Lung (tissue), 12 donors: ENCODE measurements around the gene CNTNAP2. TPM values are rescaled to one million over a fixed set of nuclear protein-coding genes. Genes with fewer than 3 reads are reported as not detected.
A peak's percentile ranks its signal among the peaks of the same experiment; 100 is the strongest.

Experiments
- ATAC-seq: fragments of 200-7000 bp; cut with Tn5 transposase; one replicate; pipeline ENCODE4 v1.9.1; 2020; ENCODE audit warnings: moderate number of reproducible peaks; ENCODE audit not compliant: insufficient read depth, low FRiP score
- DNase-seq, 3 donors: peaks; one replicate each; pipeline ENCODE4 v3.0.0-alpha.2; 2013 to 2017
- H3K27ac ChIP-seq, 2 donors: one replicate each; pipeline ENCODE4 v1.5.1; 2013; ENCODE audit warnings: mild to moderate bottlenecking in 2 of 2, moderate library complexity in 2 of 2, control low read depth in 1 of 2, inconsistent platforms in 1 of 2, low read depth in 1 of 2, low read length in 1 of 2
- H3K27me3 ChIP-seq, 3 donors: one replicate each; pipeline ENCODE4 v1.5.1; 2013; ENCODE audit warnings: low read length in 2 of 3; ENCODE audit not compliant: control insufficient read depth in 3 of 3, insufficient read depth in 3 of 3
- H3K36me3 ChIP-seq, 4 donors: one replicate each; pipeline ENCODE4 v1.5.1; 2013; ENCODE audit warnings: low read length in 4 of 4, mild to moderate bottlenecking in 1 of 4, moderate library complexity in 1 of 4; ENCODE audit not compliant: control insufficient read depth in 4 of 4, insufficient read depth in 4 of 4
- H3K4me1 ChIP-seq, 5 donors: one replicate each; pipeline ENCODE4 v1.5.1; 2013; ENCODE audit warnings: low read length in 5 of 5, mild to moderate bottlenecking in 2 of 5, moderate library complexity in 1 of 5; ENCODE audit not compliant: control insufficient read depth in 5 of 5, insufficient read depth in 5 of 5
- H3K4me3 ChIP-seq: one replicate; pipeline ENCODE4 v1.5.1; 2013; ENCODE audit warnings: mild to moderate bottlenecking, control low read depth, moderate library complexity
- H3K9ac ChIP-seq, 2 donors: one replicate each; pipeline ENCODE4 v1.5.1; 2013; ENCODE audit warnings: low read length in 2 of 2, control low read depth in 1 of 2; ENCODE audit not compliant: insufficient read depth in 1 of 2
- H3K9me3 ChIP-seq, 4 donors: one replicate each; pipeline ENCODE4 v1.5.1; 2013; ENCODE audit warnings: low read length in 3 of 4, mild to moderate bottlenecking in 1 of 4, moderate library complexity in 1 of 4; ENCODE audit not compliant: control insufficient read depth in 4 of 4, insufficient read depth in 3 of 4
- WGBS, 2 donors: extraction: QIAGEN DNeasy Blood & Tissue Kit; methylation state at CpG; one replicate each; pipeline ENCODE4 v1.1.7; 2013; 5-methylcytosine and 5-hydroxymethylcytosine counted together
- polyA plus RNA-seq, 2 donors: library from polyadenylated mRNA; stranded (reverse); fragments of 200-250 nt; gene quantifications; one replicate each; pipeline ENCODE4 v1.2.1, GENCODE V29; 2013
- total RNA-seq, 2 donors: library from RNA; depleted of rRNA in 1 of 2; stranded (reverse); fragments of >200 nt in 1 of 2; gene quantifications; one replicate each; pipeline ENCODE4 v1.2.1, GENCODE V29; 2014 to 2021
- TF ChIP-seq, protein P1 (sequence below): IDR thresholded peaks from 2 replicates; pipeline ENCODE4 v1.5.1; 2012; ENCODE audit warnings: mild to moderate bottlenecking; ENCODE audit errors: control extremely low read depth, extremely low read depth
- donor health status: control.
- donor health status: control.
- donor health status: Bipolar disorder and iron deficiency.
- donor health status: healthy.
- donor health status: DM: yes; HTN: yes; CAD: no.

The CNTNAP2 gene
- total and polyA plus RNA-seq, 4 donors, result 0.18 to 45.3 (median 0.52) TPM

DNA sequence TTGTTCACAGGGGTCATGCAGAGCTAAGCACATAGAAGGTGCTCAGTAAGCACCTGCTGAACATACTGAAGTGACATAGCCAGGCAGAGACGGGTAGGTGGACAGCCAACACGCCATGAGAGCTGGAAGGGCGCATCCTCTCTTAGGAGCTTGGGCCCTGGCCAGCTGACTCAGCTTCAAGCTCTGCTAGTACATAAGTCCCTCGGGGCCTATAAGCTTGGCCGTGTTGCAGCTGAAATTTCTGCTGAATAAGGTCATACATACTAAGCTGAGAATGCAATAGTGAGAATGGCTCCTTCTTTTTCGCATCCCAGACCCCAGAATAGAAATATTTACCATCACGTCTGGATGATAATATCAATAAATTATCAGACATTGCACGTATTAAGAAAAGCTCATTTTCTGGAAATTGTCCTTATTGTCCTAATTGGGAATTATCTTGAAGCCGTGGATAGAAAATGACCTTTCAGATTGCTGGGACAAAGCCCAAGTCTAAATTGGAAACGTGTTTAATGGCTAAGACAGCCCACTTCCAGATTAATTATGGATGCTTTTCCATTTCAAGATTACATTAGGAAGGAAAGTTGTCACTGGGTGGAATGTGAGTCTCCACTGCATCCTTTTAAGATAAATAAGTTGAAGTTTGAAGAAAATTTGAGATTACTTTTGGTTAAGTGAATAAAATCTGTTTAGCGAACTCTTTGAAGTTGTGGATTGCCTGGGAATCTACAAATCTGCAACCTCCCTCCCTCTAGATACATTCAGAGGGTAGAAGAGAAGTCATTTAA lies 2186.9 kb downstream of the CNTNAP2 start:
- H3K27ac ChIP-seq, result no peak overlapping the region
- H3K36me3 ChIP-seq, result no peaks in the 10 kb centered on the region
- no peak overlapping the region for H3K9ac ChIP-seq
- H3K9me3 ChIP-seq, result peaks cover 0 to 2% (median 0%) of the 10 kb centered on the region in 4 donors
- H3K4me1 ChIP-seq, result peaks cover 2 to 7% (median 3%) of the 10 kb centered on the region in 5 donors
- ATAC-seq (no peak), DNase-seq (peak; percentile 40 to 69 (median 56))
- WGBS, 2 donors, result 59 to 73% methylated on average over 11 of the region's 11 CpGs
- no peaks in the 10 kb centered on the region for H3K27me3 ChIP-seq
- no peak overlapping the region for H3K4me3 ChIP-seq
- TF ChIP-seq, protein P1, sequence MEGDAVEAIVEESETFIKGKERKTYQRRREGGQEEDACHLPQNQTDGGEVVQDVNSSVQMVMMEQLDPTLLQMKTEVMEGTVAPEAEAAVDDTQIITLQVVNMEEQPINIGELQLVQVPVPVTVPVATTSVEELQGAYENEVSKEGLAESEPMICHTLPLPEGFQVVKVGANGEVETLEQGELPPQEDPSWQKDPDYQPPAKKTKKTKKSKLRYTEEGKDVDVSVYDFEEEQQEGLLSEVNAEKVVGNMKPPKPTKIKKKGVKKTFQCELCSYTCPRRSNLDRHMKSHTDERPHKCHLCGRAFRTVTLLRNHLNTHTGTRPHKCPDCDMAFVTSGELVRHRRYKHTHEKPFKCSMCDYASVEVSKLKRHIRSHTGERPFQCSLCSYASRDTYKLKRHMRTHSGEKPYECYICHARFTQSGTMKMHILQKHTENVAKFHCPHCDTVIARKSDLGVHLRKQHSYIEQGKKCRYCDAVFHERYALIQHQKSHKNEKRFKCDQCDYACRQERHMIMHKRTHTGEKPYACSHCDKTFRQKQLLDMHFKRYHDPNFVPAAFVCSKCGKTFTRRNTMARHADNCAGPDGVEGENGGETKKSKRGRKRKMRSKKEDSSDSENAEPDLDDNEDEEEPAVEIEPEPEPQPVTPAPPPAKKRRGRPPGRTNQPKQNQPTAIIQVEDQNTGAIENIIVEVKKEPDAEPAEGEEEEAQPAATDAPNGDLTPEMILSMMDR, result no peak

DNA sequence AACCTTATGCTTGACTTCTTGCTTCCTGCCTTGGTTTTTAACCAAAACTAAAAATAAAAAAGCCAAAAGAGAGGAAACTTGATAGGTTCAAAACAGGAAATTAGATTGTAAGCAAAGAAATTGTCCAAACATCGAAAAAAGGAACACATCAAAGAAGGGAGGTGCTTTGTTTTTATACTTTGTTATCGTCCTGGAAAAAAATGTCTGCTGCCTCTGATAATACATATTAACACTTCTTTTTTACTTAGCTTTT lies 2187.4 kb downstream of the CNTNAP2 start:
- no peak overlapping the region for H3K4me3 ChIP-seq
- H3K36me3 ChIP-seq, result no peaks in the 10 kb centered on the region
- WGBS, 2 donors, result 16 to 19% methylated on average over 2 of the region's 2 CpGs
- peaks cover 0 to 2% (median 0%) of the 10 kb centered on the region in 4 donors for H3K9me3 ChIP-seq
- no peak overlapping the region for H3K9ac ChIP-seq
- no peaks in the 10 kb centered on the region for H3K27me3 ChIP-seq
- no peak for ATAC-seq
- TF ChIP-seq, protein P1, result no peak
- H3K4me1 ChIP-seq, result peaks cover 2 to 7% (median 3%) of the 10 kb centered on the region in 5 donors
- DNase-seq, result no peak
- H3K27ac ChIP-seq, result no peak overlapping the region

DNA sequence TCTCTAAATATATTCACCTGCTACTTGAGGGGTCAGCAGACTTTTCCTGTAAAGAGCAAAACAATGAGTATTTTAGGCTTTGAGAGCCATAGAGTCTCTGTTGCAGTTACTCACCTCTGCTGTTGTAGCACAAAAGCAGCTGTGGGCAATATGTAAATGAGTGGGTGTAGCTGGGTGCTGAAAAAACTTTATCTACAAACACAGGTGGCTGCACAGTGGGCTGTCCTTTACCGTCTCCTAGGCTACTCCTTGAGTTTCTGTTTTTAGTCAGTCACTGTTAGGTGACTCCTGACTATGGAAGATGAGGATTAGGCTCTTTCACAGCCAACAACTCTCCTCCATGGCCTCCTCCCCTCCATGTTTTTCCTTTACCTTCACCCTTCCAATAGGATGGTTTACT lies 2187.9 kb downstream of the CNTNAP2 start:
- H3K27me3 ChIP-seq, result no peaks in the 10 kb centered on the region
- TF ChIP-seq, protein P1, result no peak
- H3K4me1 ChIP-seq, result peaks cover under 1 to 7% (median 3%) of the 10 kb centered on the region in 5 donors
- H3K36me3 ChIP-seq, result no peaks in the 10 kb centered on the region
- ATAC-seq (no peak), DNase-seq (no peak)
- WGBS, 2 donors, result 46 to 56% methylated on average over 1 of the region's 1 CpG
- no peak overlapping the region for H3K9ac ChIP-seq
- H3K27ac ChIP-seq, result no peak overlapping the region
- peaks cover 0 to 2% (median 0%) of the 10 kb centered on the region in 4 donors for H3K9me3 ChIP-seq
- no peak overlapping the region for H3K4me3 ChIP-seq
